IPS-NIHi11 (cell line): Measurements from ENCODE around the gene ABLIM3.

ENCODE experiments used
- DNase-seq: peaks from one replicate; pipeline ENCODE4 v3.0.0; 2012; ENCODE audit warnings: mixed read lengths, low spot score

ABLIM3 gene

DNA sequence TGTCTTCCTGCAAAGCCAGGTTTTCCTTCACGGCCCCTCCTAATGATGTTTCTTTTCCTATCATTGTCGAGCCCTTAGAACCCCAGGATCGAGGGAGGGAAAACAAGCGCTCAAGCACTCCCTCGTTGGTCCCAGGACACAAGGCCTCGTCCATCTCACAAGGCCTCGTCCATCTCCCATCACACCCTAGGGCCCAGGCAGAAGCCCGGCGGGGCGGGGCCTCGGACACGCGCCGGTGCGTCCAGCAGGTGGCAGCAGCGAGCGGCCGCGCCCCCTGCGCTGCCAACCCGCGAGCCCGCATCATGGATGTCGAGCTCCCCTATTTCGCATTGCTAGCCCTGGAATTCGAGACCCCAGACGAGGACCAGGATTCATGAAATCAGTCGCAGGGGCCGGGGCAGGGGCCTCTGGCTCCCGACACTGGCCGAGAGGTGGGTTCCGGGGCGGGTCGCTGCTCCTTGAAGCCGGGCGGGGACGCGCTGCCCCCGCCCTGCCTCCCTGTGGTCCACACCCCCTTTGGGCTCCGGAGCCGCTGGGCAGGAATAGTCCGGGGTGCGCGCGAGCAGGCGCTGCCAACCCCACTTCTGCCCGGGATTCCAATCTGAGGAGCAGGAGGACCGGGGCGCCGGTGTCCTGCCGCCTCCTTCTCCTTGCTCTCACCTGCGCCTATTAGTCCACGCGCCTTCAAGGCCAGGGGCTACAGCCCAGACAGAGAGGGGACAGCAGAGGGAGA lies at the start of gene ABLIM3:
TSS of gene ABLIM3 (plus strand) at position 270 of the 733 bp plus-strand sequence. CDS start 603 bp downstream, outside the sequence.
- peak; percentile 93 for DNase-seq

DNA sequence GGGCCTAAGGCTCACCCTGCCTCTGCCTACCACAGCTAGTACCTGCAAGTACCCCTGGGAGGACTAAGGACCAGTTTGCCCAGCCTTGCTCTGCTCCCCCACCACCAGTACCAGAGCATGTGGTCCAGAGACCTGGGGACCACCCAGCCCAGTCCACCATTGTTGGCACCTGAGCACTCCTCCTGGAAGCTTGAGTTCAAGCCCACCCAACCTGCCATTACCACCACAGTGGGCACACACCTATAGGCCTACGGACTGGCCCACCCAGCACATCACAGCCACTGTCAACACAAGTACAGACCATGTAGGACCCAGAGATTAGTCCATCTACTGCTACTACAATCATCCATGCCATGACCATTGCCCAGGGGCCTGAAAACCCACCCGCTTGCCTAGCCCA lies 47.7 kb upstream of the ABLIM3 start:
- DNase-seq, result no peak

DNA sequence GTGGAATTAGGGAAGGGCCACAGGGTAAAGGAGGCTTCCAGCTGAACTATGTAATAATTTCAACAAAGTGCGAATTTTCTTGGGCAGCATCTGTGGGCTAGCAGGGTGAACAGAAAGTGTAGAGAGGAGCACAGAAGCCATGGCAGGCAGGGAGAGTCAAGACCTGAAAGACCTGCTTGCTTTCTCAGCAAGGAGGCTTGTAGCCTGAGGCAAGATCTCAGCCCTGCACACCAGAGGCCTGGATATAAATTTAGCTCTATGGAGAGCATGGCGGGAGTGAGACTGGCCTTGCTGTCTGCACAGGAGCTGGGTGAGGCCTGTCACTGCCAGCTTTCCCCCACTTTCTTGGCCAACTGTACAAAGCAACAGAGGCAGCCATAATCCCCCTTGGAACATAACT lies 46.3 kb upstream of the ABLIM3 start:
- DNase-seq, result no peak

DNA sequence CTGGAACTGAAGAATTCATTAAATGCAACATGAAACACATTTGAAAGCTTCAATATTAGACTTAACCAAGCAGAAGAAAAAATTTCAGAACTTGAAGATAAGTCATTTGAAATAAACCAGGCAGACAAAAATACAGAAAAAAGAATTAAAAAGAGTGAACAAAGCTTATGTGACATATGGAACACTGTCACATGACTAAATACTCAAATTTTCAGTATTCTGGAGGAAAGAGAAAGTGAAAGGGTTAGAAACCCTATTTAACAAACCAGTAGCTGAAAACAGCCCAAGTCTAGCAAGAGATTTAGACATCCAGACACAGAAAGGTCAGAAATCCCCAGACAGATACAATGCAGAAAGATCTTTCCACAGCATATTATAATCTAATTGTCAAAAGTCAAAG lies 41.4 kb upstream of the ABLIM3 start:
- DNase-seq, result no peak

DNA sequence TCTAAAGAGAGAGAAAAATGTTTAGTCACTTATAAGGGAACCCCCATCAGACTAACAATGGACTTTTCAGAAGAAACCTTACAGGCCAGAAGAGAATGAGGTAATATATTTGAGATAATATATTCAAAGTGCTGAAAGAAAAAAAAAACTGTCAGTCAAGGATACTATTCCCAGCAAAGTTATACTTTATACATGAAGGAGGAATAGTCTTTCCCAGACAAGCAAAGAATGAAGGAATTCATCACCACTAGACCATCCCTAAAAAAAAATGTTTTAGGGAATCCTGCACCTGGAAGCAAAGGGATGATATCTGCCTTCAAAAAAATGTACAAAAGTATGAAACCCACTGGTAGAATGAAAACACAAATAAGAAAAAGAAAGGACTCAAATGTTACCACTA lies 41.0 kb upstream of the ABLIM3 start:
- DNase-seq, result no peak

DNA sequence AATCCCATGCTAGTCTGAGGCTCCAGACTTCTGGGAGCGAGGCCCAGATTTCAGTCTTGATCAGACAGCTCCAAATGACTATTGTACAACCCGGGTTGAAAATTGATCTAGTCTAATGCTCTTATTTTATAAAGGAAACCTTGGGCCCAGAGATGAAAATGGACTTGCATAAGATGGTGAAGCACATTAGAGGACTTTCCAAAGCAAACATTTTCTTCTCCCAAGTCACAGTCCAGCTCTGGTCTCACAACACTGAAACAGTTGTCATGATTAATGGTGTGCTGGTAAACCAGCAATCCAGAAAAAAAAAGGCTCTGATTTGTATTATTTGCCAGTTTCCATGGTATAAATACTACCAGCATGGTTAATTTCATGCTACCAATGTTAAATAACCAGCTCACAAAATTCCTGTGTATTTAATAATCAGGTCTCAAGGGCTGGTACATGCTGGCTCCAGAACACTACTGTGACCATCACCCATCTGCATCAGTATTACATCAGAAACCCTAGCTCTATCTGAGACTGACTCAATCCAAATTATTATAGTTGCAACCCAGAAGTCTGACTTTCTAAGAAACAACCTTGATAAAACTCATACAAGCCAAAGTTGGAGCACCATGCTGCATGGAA lies 32.5 kb upstream of the ABLIM3 start:
- DNase-seq, result no peak

DNA sequence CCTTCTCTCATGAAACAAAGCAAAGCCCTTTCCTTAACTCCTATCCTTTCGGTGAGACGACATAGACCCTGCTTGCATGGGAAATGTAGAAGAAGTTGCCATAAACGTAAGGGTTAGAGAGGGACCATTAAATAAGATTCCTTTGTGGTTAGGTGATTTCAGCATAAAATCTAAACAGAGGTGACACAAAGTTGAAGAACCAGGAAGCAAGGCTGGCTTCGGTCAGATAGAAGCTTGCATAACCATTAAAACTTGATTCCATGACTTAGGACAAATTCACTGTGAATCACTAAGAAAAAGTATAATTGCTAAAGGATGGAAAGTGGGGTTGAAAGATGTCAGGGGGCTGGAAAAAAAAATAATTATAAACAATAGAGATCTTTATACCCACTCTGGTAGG lies 30.9 kb upstream of the ABLIM3 start:
- no peak for DNase-seq

DNA sequence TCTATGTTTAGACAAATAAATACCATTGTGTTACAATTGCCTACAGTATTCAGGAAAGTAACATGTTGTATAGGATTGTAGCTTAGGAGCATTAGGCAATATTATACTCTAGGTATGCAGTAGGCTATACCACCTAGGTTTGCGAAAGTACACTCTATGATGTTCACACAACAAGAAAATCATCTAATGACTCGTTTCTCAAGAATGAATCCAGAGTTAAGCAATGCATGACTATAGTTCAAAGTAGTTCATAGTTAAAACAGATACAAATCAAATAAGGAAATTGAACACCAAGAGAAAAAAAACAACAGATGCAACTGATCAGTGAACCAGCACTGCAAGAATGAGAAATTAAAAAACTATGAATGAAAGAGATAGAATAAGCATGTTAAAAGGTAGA lies 27.6 kb upstream of the ABLIM3 start:
- no peak for DNase-seq

DNA sequence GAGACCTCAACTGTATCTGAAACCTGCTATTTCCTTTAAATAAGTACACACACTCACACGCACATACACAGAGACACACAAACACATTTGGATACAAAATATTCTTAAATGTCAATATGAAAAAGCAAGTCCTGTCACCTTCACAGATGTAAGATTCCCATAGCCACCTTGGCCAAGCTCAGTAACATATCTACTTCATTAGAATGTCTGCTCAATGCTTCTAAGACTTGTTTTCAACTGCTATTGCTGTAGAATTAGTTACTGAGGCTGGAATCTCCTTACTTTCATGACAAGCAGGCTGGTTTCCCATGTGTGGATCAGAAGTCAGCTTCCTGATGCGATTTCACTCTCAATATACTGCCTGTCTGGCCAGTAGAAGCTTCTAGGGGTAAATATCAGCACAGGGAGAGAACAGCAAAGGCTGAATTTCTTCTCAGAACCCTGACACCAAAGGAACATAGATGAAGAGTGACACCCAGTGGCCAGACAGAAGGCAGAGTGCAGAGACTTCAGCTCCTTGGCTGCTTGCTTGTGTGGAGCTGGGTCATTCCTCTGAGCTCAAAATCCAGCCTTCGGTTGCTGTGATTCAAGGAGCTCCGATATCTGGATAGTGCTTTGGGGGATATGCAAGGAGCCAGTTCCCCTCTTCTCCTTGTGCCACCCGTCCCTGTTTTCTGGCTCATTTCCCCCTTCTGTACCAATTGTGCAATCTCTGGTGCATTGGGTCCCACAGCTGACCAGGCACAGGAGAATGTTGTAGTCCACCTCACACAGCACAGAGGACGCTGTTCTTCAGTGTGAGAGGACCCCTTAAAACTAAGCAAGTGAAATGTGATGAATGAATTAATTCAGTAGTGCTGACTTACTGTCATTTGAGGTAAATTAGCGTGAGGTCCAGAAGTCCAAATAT lies 26.6 kb upstream of the ABLIM3 start:
- peak; percentile 69 for DNase-seq

DNA sequence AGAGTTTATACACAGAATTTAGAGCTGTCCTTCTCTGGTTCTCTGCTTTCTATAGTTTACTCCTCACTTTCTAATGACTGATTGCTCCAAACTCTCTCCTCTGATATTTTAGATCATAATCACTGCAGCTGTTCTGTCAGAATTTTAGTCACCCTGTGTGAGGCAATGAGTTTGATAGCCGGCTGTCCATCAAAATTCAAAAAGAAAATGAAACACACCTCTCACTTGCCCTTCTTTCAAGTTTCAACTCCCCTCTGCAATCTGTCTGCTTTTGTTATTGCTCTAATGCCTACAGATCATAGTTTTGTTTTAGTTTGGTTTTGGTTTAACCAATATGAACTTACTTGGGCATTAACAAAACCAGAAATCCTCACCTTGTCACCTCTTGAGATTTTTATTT lies 23.3 kb upstream of the ABLIM3 start:
- DNase-seq, result no peak

DNA sequence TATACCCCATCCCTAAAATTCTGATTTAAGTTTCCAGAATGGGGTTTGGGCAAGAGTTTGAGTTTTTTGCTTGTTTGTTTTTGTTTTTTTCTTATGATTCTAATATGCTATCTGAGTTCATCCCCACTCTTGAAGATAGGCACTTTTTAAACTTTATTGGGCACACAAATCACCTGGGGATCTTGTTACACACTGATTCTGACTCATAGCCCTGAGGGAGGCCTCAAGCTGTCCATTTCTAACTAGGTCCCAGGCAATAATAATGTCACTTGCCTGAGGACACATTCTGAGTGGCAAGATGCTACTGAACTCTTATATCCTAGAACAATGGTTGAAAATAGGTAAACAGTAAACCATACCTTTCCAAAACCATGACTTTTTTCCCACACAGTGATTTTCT lies 22.8 kb upstream of the ABLIM3 start:
- no peak for DNase-seq

DNA sequence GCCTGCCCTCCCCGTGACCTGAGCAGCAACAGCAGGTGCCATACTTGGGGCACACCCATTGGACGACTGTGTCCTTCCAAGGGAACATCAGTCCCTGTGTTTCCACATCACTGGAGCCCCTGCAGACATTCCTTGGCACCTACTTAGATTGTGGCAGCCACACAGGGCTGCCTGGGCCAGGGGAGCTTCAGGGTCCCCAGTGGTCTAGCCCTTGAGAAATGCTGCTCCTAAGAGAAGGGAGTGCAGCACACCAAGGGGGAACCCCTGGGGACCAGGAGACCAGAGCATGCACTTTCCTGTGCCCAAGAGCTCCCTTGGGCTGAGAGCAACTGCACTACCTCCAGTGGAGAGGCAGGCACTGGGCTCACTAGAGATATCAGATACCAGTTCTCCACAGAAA lies 20.1 kb upstream of the ABLIM3 start:
- no peak for DNase-seq

DNA sequence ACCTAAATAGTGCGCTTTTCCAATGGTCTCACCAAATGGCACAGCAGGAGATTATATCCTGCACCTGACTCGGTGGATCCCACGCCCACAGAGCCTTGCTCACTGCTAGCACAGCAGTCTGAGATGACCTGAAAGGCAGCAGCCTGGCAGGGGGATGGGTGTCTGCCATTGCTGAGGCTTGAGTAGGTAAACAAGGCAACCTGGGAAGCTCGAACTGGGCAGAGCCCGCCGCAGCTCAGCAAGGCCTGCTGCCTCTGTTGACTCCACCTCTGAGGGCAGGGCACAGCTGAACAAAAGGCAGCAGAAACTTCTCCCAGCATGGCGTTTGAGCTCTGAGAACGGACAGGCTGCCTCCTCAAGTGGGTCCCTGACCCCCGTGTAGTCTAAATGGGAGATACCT lies 18.1 kb upstream of the ABLIM3 start:
- no peak for DNase-seq

DNA sequence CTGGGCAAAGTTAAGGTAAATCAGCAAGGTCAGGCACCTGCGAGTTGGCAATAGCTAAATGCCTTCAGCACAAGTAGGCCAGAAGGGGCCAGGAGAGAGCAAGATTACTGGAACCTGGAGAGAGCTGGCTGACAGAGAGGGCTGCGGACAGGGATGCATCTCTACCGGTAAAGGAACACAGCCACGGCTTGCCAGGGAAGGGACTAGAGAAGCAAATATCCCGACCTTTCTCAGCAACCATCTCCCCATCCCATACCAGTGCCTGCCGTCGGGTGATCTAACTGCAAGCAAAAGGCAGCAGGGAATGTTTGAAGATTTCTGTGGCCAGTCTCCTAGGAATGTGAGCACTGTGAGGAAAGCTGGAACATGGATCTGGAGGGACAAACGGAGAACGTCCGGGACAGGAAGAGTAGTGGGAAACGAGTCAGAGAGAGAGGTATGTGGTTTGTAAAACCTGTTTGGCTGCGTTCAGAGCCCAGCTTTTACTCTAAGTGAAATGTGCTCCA lies 15.9 kb upstream of the ABLIM3 start:
- peak; percentile 75 for DNase-seq

DNA sequence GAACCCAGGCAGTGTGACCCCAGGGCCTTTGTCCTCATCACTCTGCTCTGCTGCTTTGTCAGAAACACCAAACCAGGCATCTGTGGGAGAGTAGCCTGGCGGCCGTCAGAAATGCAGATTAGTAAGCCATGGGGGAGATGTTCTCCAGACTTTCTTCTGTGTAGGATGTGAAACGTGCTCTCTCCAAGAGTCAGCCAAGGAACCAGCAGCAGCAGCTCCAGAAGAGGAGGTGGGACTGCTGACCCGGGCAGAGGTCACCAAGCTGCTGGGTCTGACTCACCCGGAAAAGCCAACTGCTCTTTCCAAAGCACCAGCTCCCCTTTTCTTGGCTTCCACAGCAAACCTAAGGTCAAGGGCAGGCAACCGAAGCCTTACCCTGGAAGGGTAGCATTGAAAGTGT lies 14.4 kb upstream of the ABLIM3 start:
- DNase-seq, result no peak

DNA sequence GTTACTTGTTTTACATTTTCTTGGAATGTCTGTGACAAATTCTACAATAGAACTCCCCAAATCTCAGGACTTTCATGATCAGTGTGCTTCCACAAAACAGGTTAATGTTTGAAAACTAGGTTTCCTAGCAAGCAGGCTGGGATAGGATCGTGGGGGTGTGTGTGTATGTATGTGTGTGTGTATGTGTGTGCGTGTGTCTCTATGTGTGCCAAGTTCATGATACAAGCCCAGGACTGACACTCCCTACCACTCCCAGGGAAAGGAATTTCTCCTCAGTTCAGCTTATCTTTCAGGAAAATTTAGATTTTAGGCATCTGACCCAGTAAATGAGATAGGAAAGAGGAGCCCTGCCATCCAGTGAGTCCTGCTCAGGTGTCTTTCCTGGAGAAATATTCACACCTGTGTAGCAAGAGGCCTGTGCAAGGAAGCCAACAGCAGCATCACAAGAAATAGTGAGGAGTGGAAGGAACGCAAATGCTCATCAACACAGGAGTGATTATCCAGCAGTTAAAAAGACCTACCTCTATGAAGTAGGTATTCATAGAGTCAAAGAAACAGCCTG lies 13.8 kb upstream of the ABLIM3 start:
- DNase-seq, result no peak

DNA sequence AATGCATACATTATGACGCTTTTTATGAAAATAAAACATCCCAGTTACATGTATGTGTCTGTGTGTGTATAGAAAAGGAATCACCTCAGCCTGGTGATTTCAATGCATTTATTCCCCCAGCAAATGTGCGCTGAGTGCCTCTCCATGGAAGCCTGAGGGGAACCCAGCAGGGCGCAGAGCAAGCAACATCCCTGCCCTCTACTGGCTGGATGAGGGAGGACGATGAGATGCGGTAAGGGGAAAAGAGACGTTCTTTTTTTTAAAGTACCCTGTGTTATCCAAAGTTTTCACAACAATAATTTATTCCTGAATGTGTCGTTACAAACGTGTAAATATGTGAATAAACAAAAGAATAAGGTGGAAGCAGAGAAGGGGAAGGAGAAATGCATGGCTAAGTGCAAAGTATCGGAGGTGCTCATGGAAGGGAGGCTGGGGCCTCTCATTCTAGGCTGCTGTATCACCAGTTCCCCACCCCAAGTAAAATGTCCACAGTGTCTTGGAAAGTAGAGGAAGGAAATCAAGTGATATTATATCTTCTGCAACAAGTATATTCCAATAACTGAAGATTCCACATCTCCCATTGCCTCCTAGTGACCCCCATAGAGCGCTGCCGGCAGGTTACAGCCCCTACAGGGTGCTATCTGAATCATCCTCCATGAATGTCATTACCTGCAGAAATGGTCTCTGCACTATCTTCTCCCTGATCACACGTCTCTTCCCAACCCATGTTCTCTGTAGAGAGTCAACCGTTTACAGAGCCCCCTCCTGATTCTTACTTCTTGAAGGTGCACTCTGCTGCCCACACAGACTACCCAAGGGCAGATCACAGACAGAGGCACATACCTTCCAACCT lies 13.0 kb upstream of the ABLIM3 start:
- DNase-seq, result peak; percentile 75

DNA sequence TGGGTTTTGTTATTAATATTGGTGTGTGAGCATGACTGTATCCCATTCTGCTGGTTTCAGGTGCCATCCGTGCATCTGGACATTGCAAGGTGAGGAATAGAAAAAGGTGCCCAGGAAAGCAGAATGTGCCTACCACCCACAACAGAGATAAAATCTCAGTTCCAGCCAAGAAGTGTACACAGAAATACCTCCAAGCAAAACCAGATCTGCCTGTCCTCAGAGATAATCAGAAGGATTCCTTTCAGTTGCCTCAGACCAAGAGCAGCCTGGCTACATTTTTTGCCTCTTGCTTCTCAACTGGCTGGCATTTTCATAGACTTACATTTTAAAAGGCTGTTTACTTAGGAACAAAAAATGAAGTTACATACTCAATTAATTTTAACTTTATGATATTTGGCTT lies 12.1 kb upstream of the ABLIM3 start:
- no peak for DNase-seq

DNA sequence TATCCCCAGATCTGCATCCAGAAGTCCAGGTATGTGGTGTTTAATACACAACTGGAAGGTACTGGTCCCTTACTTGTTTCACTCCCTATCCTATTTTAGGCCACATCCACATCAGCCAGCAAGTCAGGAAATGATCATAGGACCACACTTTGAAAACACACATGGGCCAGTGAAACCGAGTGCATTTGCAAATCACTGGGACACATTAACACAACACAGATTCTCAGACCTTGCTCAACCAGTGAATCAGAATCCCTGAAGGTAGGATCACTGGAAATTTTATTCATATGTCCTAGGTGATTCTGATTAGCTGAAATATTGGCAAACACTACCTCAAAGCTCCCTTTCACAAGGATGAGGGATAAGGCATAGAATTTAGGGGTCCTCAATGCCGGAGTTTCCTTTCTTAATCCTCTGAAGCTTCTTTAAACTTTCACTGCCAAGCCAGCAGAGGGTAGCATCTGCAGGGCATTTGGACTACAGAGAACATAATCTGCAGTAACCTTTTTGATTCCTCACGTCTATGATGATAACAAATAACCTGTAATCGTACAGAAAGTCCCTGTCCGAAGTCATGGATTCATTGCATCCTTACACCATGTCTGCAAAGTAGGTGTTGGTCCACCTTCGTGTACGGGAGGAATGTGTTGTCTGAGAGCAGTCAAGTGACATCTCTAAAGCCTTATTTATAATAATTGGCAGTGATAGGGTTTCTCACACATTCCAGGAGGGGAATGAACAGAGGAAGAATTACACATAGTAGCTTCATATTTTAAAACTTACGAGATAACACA lies 11.0 kb upstream of the ABLIM3 start:
- DNase-seq, result peak; percentile 26

DNA sequence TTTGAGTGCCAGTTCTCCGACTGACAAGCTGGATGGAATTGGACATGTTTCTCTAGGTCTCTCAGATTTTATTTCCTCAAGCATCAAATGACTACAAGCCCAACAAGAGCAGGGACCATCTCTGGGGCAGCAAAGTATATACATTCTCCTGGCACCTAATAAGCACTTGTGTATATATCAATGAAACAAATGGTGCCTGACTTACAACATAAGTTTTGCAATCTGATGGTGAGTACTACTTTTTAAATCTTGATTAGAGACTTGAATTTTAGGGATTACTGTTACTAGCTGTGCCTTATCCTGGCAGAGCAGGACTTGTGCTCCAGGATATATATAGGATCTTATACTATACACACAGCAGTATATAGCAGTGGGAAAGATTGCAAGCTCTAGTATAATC lies 8.8 kb upstream of the ABLIM3 start:
- DNase-seq, result no peak
